Neural cell (in vitro differentiated cells): ENCODE results near the gene MAST4. TPM values are rescaled to one million over a fixed set of nuclear protein-coding genes. Genes with fewer than 3 reads are reported as not detected.

Experiments used
- H2AFZ ChIP-seq: fragments of 200-600, 300-800 bp; sonication (generic), shearing (Covaris generic); 2 replicates; pipeline ENCODE4 v1.6.0; 2014; ENCODE audit warnings: low read depth, mild to moderate bottlenecking, antibody characterized with exemption, low read length, moderate library complexity
- H3F3A ChIP-seq: fragments of 200-600 bp; shearing (Covaris generic); 2 replicates; pipeline ENCODE4 v1.6.1; 2016; ENCODE audit warnings: mild to moderate bottlenecking, moderate library complexity, mixed read lengths, antibody characterized with exemption, low read length; ENCODE audit not compliant: insufficient read depth, poor library complexity, severe bottlenecking
- H3K27ac ChIP-seq: fragments of 200-600, 300-800 bp; sonication (generic), shearing (Covaris generic); 2 replicates; pipeline ENCODE4 v1.5.1; 2014; ENCODE audit warnings: mild to moderate bottlenecking, low read length, moderate library complexity
- H3K27me3 ChIP-seq: fragments of 300-800, 200-600 bp; sonication (generic), shearing (Covaris generic); 2 replicates; pipeline ENCODE4 v1.6.0; 2014; ENCODE audit warnings: mild to moderate bottlenecking, low read depth, low read length, moderate library complexity; ENCODE audit not compliant: insufficient read depth
- H3K36me3 ChIP-seq: fragments of 300-800, 200-600 bp; sonication (generic), shearing (Covaris generic); 2 replicates; pipeline ENCODE4 v1.5.1; 2014; ENCODE audit warnings: mild to moderate bottlenecking, antibody characterized with exemption, low read length, moderate library complexity; ENCODE audit not compliant: insufficient read depth
- H3K4me2 ChIP-seq: fragments of 300-800, 200-600 bp; sonication (generic), shearing (Covaris generic); 2 replicates; pipeline ENCODE4 v1.6.0; 2014; ENCODE audit warnings: mild to moderate bottlenecking, low read length
- H3K4me3 ChIP-seq: fragments of 300-800, 200-600 bp; sonication (generic), shearing (Covaris generic); 2 replicates; pipeline ENCODE4 v1.5.1; 2014; ENCODE audit warnings: mild to moderate bottlenecking, low read length, moderate library complexity
- H3K79me2 ChIP-seq: fragments of 200-600 bp; shearing (Covaris generic); replicated peaks from 2 replicates; pipeline ENCODE4 v1.6.0; 2014; ENCODE audit warnings: mild to moderate bottlenecking, low read length, moderate library complexity; ENCODE audit not compliant: insufficient read depth
- H3K9ac ChIP-seq: fragments of 300-800, 200-600 bp; sonication (generic), shearing (Covaris generic); 2 replicates; pipeline ENCODE4 v1.6.1; 2016; ENCODE audit warnings: mild to moderate bottlenecking, low read length, mixed read lengths
- H3K9me2 ChIP-seq: fragments of 200-600 bp; shearing (Covaris generic); 2 replicates; pipeline ENCODE4 v1.6.1; 2016; ENCODE audit warnings: mild to moderate bottlenecking, low read length, mixed read lengths; ENCODE audit not compliant: insufficient read depth
- H3K9me3 ChIP-seq: fragments of 200-600, 300-800 bp; sonication (generic), shearing (Covaris generic); 2 replicates; pipeline ENCODE4 v1.6.1; 2016; ENCODE audit warnings: mild to moderate bottlenecking, mixed run types, low read length, moderate library complexity, mixed read lengths
- H4K20me1 ChIP-seq: fragments of 200-600 bp; shearing (Covaris generic); 2 replicates; pipeline ENCODE4 v1.6.1; 2016; ENCODE audit warnings: mild to moderate bottlenecking, mixed run types; ENCODE audit not compliant: insufficient read depth
- CTCF ChIP-seq: fragments of 450-650 bp; IDR thresholded peaks from 2 replicates; pipeline ENCODE4 v1.5.1; 2014; ENCODE audit warnings: antibody characterized with exemption, mild to moderate bottlenecking, moderate library complexity; ENCODE audit not compliant: poor library complexity, severe bottlenecking
- EP300 ChIP-seq: fragments of 450-650 bp; conservative IDR thresholded peaks from 2 replicates; pipeline ENCODE4 v1.6.1; 2014; ENCODE audit warnings: antibody characterized with exemption, mild to moderate bottlenecking, moderate library complexity; ENCODE audit not compliant: poor library complexity, severe bottlenecking
- EZH2 ChIP-seq: fragments of 200-600, 300-800 bp; shearing (Covaris generic), sonication (generic); IDR thresholded peaks from 2 replicates; pipeline ENCODE4 v1.6.1; 2014; ENCODE audit warnings: antibody characterized with exemption, low read length, borderline replicate concordance, mild to moderate bottlenecking; ENCODE audit not compliant: insufficient read depth, poor library complexity, severe bottlenecking
- MXI1 ChIP-seq: fragments of 450-650 bp; conservative IDR thresholded peaks from 2 replicates; pipeline ENCODE4 v1.6.1; 2014; ENCODE audit warnings: antibody characterized with exemption, mild to moderate bottlenecking; ENCODE audit not compliant: poor library complexity, severe bottlenecking
- POLR2AphosphoS5 ChIP-seq: IDR thresholded peaks from 2 replicates; pipeline ENCODE4 v1.6.1; 2012
- RAD21 ChIP-seq: fragments of 450-650 bp; conservative IDR thresholded peaks from 2 replicates; pipeline ENCODE4 v1.6.1; 2014; ENCODE audit warnings: antibody characterized with exemption, mild to moderate bottlenecking, moderate library complexity
- REST ChIP-seq: IDR thresholded peaks from 2 replicates; pipeline ENCODE4 v1.6.1; 2012; ENCODE audit warnings: borderline replicate concordance
- SMC3 ChIP-seq: fragments of 450-650 bp; conservative IDR thresholded peaks from 2 replicates; pipeline ENCODE4 v1.6.1; 2014; ENCODE audit warnings: antibody characterized with exemption, mild to moderate bottlenecking, moderate library complexity; ENCODE audit not compliant: poor library complexity
- polyA plus RNA-seq: library from polyadenylated mRNA; depleted of rRNA; stranded (reverse); fragments of >200 nt; gene quantifications from 2 replicates; pipeline ENCODE4 v1.2.3, GENCODE V29; 2014

MAST4 gene
- polyA plus RNA-seq, 1 donor from 2014 or later = 2.3 TPM

- no peak overlapping the region for H3K4me2 ChIP-seq
- TF ChIP-seq POLR2AphosphoS5 = no peak
- no peak for TF ChIP-seq MXI1
- no peak for TF ChIP-seq EP300
- no peak for TF ChIP-seq SMC3
- TF ChIP-seq CTCF = no peak
- no peak for TF ChIP-seq RAD21
- no peaks in the 10 kb centered on the region for H3K79me2 ChIP-seq
- no peak overlapping the region for H3K9ac ChIP-seq
- no peaks in the 10 kb centered on the region for H3F3A ChIP-seq
- H3K36me3 ChIP-seq = no peaks in the 10 kb centered on the region
- H2AFZ ChIP-seq = no peak overlapping the region
- no peak overlapping the region for H3K4me3 ChIP-seq
- no peaks in the 10 kb centered on the region for H3K9me2 ChIP-seq
- H3K9me3 ChIP-seq = no peaks in the 10 kb centered on the region
- H4K20me1 ChIP-seq = no peaks in the 10 kb centered on the region
- H3K27ac ChIP-seq = no peak overlapping the region
- no peaks in the 10 kb centered on the region for H3K27me3 ChIP-seq
Measured at GRCh38 chr5:66898241-66898995, 302.2 kb downstream of the MAST4 start.

- TF ChIP-seq RAD21 = no peak
- no peak for TF ChIP-seq REST
- H3F3A ChIP-seq = no peaks in the 10 kb centered on the region
- no peaks in the 10 kb centered on the region for H3K27me3 ChIP-seq
- no peak overlapping the region for H3K9ac ChIP-seq
- H2AFZ ChIP-seq = no peak overlapping the region
- no peak overlapping the region for H3K27ac ChIP-seq
- no peak overlapping the region for H3K4me2 ChIP-seq
- no peaks in the 10 kb centered on the region for H3K9me3 ChIP-seq
- H3K79me2 ChIP-seq = no peaks in the 10 kb centered on the region
- no peaks in the 10 kb centered on the region for H4K20me1 ChIP-seq
- H3K9me2 ChIP-seq = no peaks in the 10 kb centered on the region
- H3K4me3 ChIP-seq = no peak overlapping the region
- no peaks in the 10 kb centered on the region for H3K36me3 ChIP-seq
Measured at GRCh38 chr5:66903218-66903617, 307.0 kb downstream of the MAST4 start.

GRCh38 chr5:66903709-66904108 lies 307.5 kb downstream of the MAST4 start:
- TF ChIP-seq EZH2 (no peak), SMC3 (no peak), EP300 (no peak), MXI1 (no peak), CTCF (no peak), RAD21 (no peak)
- H3K36me3 ChIP-seq = no peaks in the 10 kb centered on the region
- H3K4me3 ChIP-seq = no peak overlapping the region
- no peak overlapping the region for H3K27ac ChIP-seq
- no peak overlapping the region for H2AFZ ChIP-seq
- no peaks in the 10 kb centered on the region for H3K9me2 ChIP-seq
- H4K20me1 ChIP-seq = no peaks in the 10 kb centered on the region
- no peaks in the 10 kb centered on the region for H3F3A ChIP-seq
- no peaks in the 10 kb centered on the region for H3K9me3 ChIP-seq
- H3K27me3 ChIP-seq = no peaks in the 10 kb centered on the region
- no peaks in the 10 kb centered on the region for H3K79me2 ChIP-seq
- H3K9ac ChIP-seq = no peak overlapping the region
- H3K4me2 ChIP-seq = no peak overlapping the region
